ENCODE measurements around the gene IFT27.

DNA sequence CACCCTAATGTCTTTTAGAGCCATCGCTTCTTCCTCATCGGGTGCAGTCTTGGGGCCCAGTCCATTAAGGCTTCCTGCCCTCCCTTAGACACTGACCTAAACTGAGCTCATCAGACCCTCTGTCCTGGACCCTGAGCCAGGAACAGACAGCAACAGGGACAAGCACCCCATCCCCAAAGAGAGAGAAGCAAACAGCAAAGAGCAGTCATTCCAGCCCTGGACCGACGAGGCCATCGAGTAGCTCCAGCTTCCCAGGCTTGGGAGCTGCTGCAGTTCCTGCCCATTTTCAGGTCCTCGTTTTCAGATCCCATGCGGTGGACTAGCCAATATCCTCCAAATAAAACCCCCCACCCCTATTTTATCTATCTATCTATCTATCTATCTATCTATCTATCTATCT, 46.6 kb downstream of the IFT27 start:
- TF ChIP-seq, protein P1, sequence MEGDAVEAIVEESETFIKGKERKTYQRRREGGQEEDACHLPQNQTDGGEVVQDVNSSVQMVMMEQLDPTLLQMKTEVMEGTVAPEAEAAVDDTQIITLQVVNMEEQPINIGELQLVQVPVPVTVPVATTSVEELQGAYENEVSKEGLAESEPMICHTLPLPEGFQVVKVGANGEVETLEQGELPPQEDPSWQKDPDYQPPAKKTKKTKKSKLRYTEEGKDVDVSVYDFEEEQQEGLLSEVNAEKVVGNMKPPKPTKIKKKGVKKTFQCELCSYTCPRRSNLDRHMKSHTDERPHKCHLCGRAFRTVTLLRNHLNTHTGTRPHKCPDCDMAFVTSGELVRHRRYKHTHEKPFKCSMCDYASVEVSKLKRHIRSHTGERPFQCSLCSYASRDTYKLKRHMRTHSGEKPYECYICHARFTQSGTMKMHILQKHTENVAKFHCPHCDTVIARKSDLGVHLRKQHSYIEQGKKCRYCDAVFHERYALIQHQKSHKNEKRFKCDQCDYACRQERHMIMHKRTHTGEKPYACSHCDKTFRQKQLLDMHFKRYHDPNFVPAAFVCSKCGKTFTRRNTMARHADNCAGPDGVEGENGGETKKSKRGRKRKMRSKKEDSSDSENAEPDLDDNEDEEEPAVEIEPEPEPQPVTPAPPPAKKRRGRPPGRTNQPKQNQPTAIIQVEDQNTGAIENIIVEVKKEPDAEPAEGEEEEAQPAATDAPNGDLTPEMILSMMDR (IDR thresholded peaks at IDR 0.05) = no peak
- TF ChIP-seq POLR2A (IDR thresholded peaks at IDR 0.05) = no peak

All from ovary (tissue), 3 donors.